ENCODE measurements around the gene FLVCR2.

Gene FLVCR2

GRCh38 chr14:75643985-75644384 lies 65.6 kb downstream of the FLVCR2 start:
- no peak overlapping the region for H3K4me3 ChIP-seq (ENCODE audit: low read depth in 1 of 5, low read length in 5 of 5)
- H3K9ac ChIP-seq (ENCODE audit: low read length in 5 of 5): no peak overlapping the region
- H3K9me3 ChIP-seq (ENCODE audit: control insufficient read depth in 5 of 5, low read length in 5 of 5): no peaks in the 10 kb centered on the region
- peaks cover 2 to 22% (median 13%) of the 10 kb centered on the region in 5 donors for H3K4me1 ChIP-seq (ENCODE audit: control insufficient read depth in 5 of 5, insufficient read depth in 5 of 5, low read length in 5 of 5)
- H3K36me3 ChIP-seq (ENCODE audit: control insufficient read depth in 5 of 5, insufficient read depth in 5 of 5, low read length in 5 of 5): peaks cover 0 to 37% (median 6%) of the 10 kb centered on the region in 5 donors
- H3K27ac ChIP-seq (ENCODE audit: low read depth, low read length): no peak overlapping the region
- no peaks in the 10 kb centered on the region for H3K27me3 ChIP-seq (ENCODE audit: control insufficient read depth in 5 of 5, insufficient read depth in 4 of 5, low read length in 5 of 5)

DNA sequence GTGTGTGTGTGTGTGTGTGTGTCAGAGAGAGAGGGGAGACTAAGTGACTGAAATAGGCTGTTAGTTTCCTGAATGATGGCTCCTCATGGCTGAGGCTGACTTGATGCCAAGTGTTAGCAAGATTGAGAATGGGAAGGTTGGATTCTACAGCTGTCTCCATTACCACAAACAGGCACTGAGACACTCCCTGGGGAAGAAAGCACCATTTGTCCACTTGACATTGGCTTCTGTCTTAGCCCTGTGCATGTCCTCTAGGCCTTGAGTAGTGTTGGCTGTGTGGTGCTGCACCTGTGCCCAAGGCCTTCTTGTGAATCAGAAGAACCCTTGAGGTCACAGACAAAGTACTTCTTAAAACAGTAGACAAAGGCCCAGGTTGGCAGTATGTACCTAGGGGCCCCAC lies 66.6 kb downstream of the FLVCR2 start:
- Histone ChIP-seq H3K36me3 (ENCODE audit: control insufficient read depth in 5 of 5, insufficient read depth in 5 of 5, low read length in 5 of 5) (peaks cover 6 to 47% (median 17%) of the 10 kb centered on the region in 5 donors), H3K27me3 (ENCODE audit: control insufficient read depth in 5 of 5, insufficient read depth in 4 of 5, low read length in 5 of 5) (no peaks in the 10 kb centered on the region), H3K4me3 (ENCODE audit: low read depth in 1 of 5, low read length in 5 of 5) (no peak overlapping the region), H3K27ac (ENCODE audit: low read depth, low read length) (no peak overlapping the region), H3K9ac (ENCODE audit: low read length in 5 of 5) (no peak overlapping the region), H3K4me1 (ENCODE audit: control insufficient read depth in 5 of 5, insufficient read depth in 5 of 5, low read length in 5 of 5) (peaks cover 2 to 22% (median 13%) of the 10 kb centered on the region in 5 donors), H3K9me3 (ENCODE audit: control insufficient read depth in 5 of 5, low read length in 5 of 5) (no peaks in the 10 kb centered on the region)

- Histone ChIP-seq H3K36me3 (ENCODE audit: control insufficient read depth in 5 of 5, insufficient read depth in 5 of 5, low read length in 5 of 5) (peaks cover 7 to 51% (median 34%) of the 10 kb centered on the region in 5 donors), H3K27ac (ENCODE audit: low read depth, low read length) (peak overlapping the region; percentile 7), H3K4me3 (ENCODE audit: low read depth in 1 of 5, low read length in 5 of 5) (no peak overlapping the region), H3K9me3 (ENCODE audit: control insufficient read depth in 5 of 5, low read length in 5 of 5) (no peaks in the 10 kb centered on the region), H3K9ac (ENCODE audit: low read length in 5 of 5) (no peak overlapping the region), H3K4me1 (ENCODE audit: control insufficient read depth in 5 of 5, insufficient read depth in 5 of 5, low read length in 5 of 5) (peaks cover 2 to 22% (median 13%) of the 10 kb centered on the region in 5 donors), H3K27me3 (ENCODE audit: control insufficient read depth in 5 of 5, insufficient read depth in 4 of 5, low read length in 5 of 5) (no peaks in the 10 kb centered on the region)
These were observed 68.3 kb downstream of the FLVCR2 start for GRCh38 chr14:75646762-75647161.

- H3K9me3 ChIP-seq (ENCODE audit: control insufficient read depth in 5 of 5, low read length in 5 of 5): no peaks in the 10 kb centered on the region
- H3K9ac ChIP-seq (ENCODE audit: low read length in 5 of 5): no peak overlapping the region
- no peaks in the 10 kb centered on the region for H3K27me3 ChIP-seq (ENCODE audit: control insufficient read depth in 5 of 5, insufficient read depth in 4 of 5, low read length in 5 of 5)
- peaks cover 9 to 54% (median 35%) of the 10 kb centered on the region in 5 donors for H3K36me3 ChIP-seq (ENCODE audit: control insufficient read depth in 5 of 5, insufficient read depth in 5 of 5, low read length in 5 of 5)
- H3K27ac ChIP-seq (ENCODE audit: low read depth, low read length): no peak overlapping the region
- H3K4me3 ChIP-seq (ENCODE audit: low read depth in 1 of 5, low read length in 5 of 5): no peak overlapping the region
- H3K4me1 ChIP-seq (ENCODE audit: control insufficient read depth in 5 of 5, insufficient read depth in 5 of 5, low read length in 5 of 5): peaks cover 2 to 22% (median 13%) of the 10 kb centered on the region in 5 donors
These were observed 69.2 kb downstream of the FLVCR2 start for GRCh38 chr14:75647640-75648039.

GRCh38 chr14:75648066-75648838 lies 69.8 kb downstream of the FLVCR2 start:
- no peaks in the 10 kb centered on the region for H3K27me3 ChIP-seq (ENCODE audit: control insufficient read depth in 5 of 5, insufficient read depth in 4 of 5, low read length in 5 of 5)
- H3K4me1 ChIP-seq (ENCODE audit: control insufficient read depth in 5 of 5, insufficient read depth in 5 of 5, low read length in 5 of 5): peaks cover 2 to 22% (median 13%) of the 10 kb centered on the region in 5 donors
- no peaks in the 10 kb centered on the region for H3K9me3 ChIP-seq (ENCODE audit: control insufficient read depth in 5 of 5, low read length in 5 of 5)
- H3K27ac ChIP-seq (ENCODE audit: low read depth, low read length): no peak overlapping the region
- no peak overlapping the region for H3K4me3 ChIP-seq (ENCODE audit: low read depth in 1 of 5, low read length in 5 of 5)
- peaks cover 9 to 59% (median 35%) of the 10 kb centered on the region in 5 donors for H3K36me3 ChIP-seq (ENCODE audit: control insufficient read depth in 5 of 5, insufficient read depth in 5 of 5, low read length in 5 of 5)
- no peak overlapping the region for H3K9ac ChIP-seq (ENCODE audit: low read length in 5 of 5)

- Histone ChIP-seq H3K9ac (ENCODE audit: low read length in 5 of 5) (no peak overlapping the region), H3K27ac (ENCODE audit: low read depth, low read length) (no peak overlapping the region), H3K36me3 (ENCODE audit: control insufficient read depth in 5 of 5, insufficient read depth in 5 of 5, low read length in 5 of 5) (peaks cover 9 to 60% (median 37%) of the 10 kb centered on the region in 5 donors), H3K27me3 (ENCODE audit: control insufficient read depth in 5 of 5, insufficient read depth in 4 of 5, low read length in 5 of 5) (no peaks in the 10 kb centered on the region), H3K4me3 (ENCODE audit: low read depth in 1 of 5, low read length in 5 of 5) (no peak overlapping the region), H3K9me3 (ENCODE audit: control insufficient read depth in 5 of 5, low read length in 5 of 5) (no peaks in the 10 kb centered on the region), H3K4me1 (ENCODE audit: control insufficient read depth in 5 of 5, insufficient read depth in 5 of 5, low read length in 5 of 5) (peaks cover 2 to 22% (median 13%) of the 10 kb centered on the region in 5 donors)
These were observed 70.9 kb downstream of the FLVCR2 start for GRCh38 chr14:75649337-75649736.

GRCh38 chr14:75649773-75650172 lies 71.4 kb downstream of the FLVCR2 start:
- Histone ChIP-seq H3K36me3 (ENCODE audit: control insufficient read depth in 5 of 5, insufficient read depth in 5 of 5, low read length in 5 of 5) (peaks cover 9 to 61% (median 41%) of the 10 kb centered on the region in 5 donors), H3K4me1 (ENCODE audit: control insufficient read depth in 5 of 5, insufficient read depth in 5 of 5, low read length in 5 of 5) (peaks cover 2 to 22% (median 13%) of the 10 kb centered on the region in 5 donors), H3K27me3 (ENCODE audit: control insufficient read depth in 5 of 5, insufficient read depth in 4 of 5, low read length in 5 of 5) (no peaks in the 10 kb centered on the region), H3K9ac (ENCODE audit: low read length in 5 of 5) (no peak overlapping the region), H3K27ac (ENCODE audit: low read depth, low read length) (no peak overlapping the region), H3K9me3 (ENCODE audit: control insufficient read depth in 5 of 5, low read length in 5 of 5) (no peaks in the 10 kb centered on the region), H3K4me3 (ENCODE audit: low read depth in 1 of 5, low read length in 5 of 5) (no peak overlapping the region)

GRCh38 chr14:75650253-75651058 lies 72.0 kb downstream of the FLVCR2 start:
- H3K9me3 ChIP-seq (ENCODE audit: control insufficient read depth in 5 of 5, low read length in 5 of 5): no peaks in the 10 kb centered on the region
- H3K27ac ChIP-seq (ENCODE audit: low read depth, low read length): no peak overlapping the region
- H3K36me3 ChIP-seq (ENCODE audit: control insufficient read depth in 5 of 5, insufficient read depth in 5 of 5, low read length in 5 of 5): peaks cover 9 to 67% (median 44%) of the 10 kb centered on the region in 5 donors
- H3K4me3 ChIP-seq (ENCODE audit: low read depth in 1 of 5, low read length in 5 of 5): no peak overlapping the region
- H3K4me1 ChIP-seq (ENCODE audit: control insufficient read depth in 5 of 5, insufficient read depth in 5 of 5, low read length in 5 of 5): peaks cover 2 to 22% (median 13%) of the 10 kb centered on the region in 5 donors
- no peaks in the 10 kb centered on the region for H3K27me3 ChIP-seq (ENCODE audit: control insufficient read depth in 5 of 5, insufficient read depth in 4 of 5, low read length in 5 of 5)
- no peak overlapping the region for H3K9ac ChIP-seq (ENCODE audit: low read length in 5 of 5)

DNA sequence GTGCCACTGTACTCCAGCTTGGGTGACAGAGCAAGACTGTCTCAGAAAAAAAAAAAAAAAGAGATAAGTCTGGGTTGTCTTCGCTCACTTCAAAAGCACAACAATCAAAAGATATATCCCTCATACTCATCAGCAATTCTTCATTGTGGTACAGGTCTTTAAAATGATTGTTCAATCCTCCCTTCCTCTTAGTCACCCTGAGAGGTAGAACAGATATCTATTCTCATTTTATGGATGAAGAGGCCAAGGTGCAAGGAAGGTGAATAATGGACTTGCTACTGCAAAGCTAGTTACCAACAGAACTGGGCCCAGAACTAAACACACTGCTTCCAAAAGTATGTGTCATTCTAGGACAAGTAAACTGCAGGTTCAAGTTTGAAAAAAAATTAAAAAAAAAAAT lies 75.1 kb downstream of the FLVCR2 start:
- no peaks in the 10 kb centered on the region for H3K27me3 ChIP-seq (ENCODE audit: control insufficient read depth in 5 of 5, insufficient read depth in 4 of 5, low read length in 5 of 5)
- peaks cover 15 to 68% (median 47%) of the 10 kb centered on the region in 5 donors for H3K36me3 ChIP-seq (ENCODE audit: control insufficient read depth in 5 of 5, insufficient read depth in 5 of 5, low read length in 5 of 5)
- H3K27ac ChIP-seq (ENCODE audit: low read depth, low read length): no peak overlapping the region
- H3K9me3 ChIP-seq (ENCODE audit: control insufficient read depth in 5 of 5, low read length in 5 of 5): no peaks in the 10 kb centered on the region
- H3K4me1 ChIP-seq (ENCODE audit: control insufficient read depth in 5 of 5, insufficient read depth in 5 of 5, low read length in 5 of 5): peaks cover 0 to 2% (median 0%) of the 10 kb centered on the region in 5 donors
- no peak overlapping the region for H3K9ac ChIP-seq (ENCODE audit: low read length in 5 of 5)
- H3K4me3 ChIP-seq (ENCODE audit: low read depth in 1 of 5, low read length in 5 of 5): no peak overlapping the region

All from subcutaneous abdominal adipose tissue (tissue), 5 donors.